Muscle layer of colon (tissue), 2 donors: Measurements from ENCODE around the gene OR2Z1.

ENCODE experiments used
- H3K27ac ChIP-seq: one replicate; pipeline ENCODE4 v1.7.0; 2013; ENCODE audit warnings: low read depth, mild to moderate bottlenecking, low read length, moderate library complexity
- H3K27me3 ChIP-seq, 2 donors: one replicate each; pipeline ENCODE4 v1.7.0; 2013; ENCODE audit warnings: low read length in 2 of 2, mild to moderate bottlenecking in 2 of 2; ENCODE audit not compliant: insufficient read depth in 2 of 2, control insufficient read depth in 1 of 2
- H3K36me3 ChIP-seq: one replicate; pipeline ENCODE4 v1.7.0; 2013; ENCODE audit warnings: mild to moderate bottlenecking, low read length; ENCODE audit not compliant: insufficient read depth
- H3K4me1 ChIP-seq: one replicate; pipeline ENCODE4 v1.7.0; 2013; ENCODE audit warnings: mild to moderate bottlenecking, low read length; ENCODE audit not compliant: insufficient read depth
- H3K4me3 ChIP-seq, 2 donors: one replicate each; pipeline ENCODE4 v1.7.0; 2013; ENCODE audit warnings: low read length in 2 of 2, low read depth in 1 of 2, mild to moderate bottlenecking in 1 of 2, moderate library complexity in 1 of 2
- H3K9ac ChIP-seq: one replicate; pipeline ENCODE4 v1.7.0; 2013; ENCODE audit warnings: low read length
- H3K9me3 ChIP-seq: one replicate; pipeline ENCODE4 v1.7.0; 2013; ENCODE audit warnings: mild to moderate bottlenecking, low read length
- donor health status: abdominal sarcoma.
- donor health status: Adenocarcinoma of cecum.

The OR2Z1 gene

GRCh38 chr19:8721334-8721733 is at the start of gene OR2Z1:
Gene OR2Z1, plus strand, starts transcription at chr19:8721634. Its CDS starts 9,395 bp downstream, at chr19:8731029.
- Histone ChIP-seq H3K4me3 (no peak within 1 kb of the TSS), H3K27me3 (no peaks in the 10 kb centered on the region), H3K27ac (no peak within 1 kb of the TSS), H3K9me3 (no peaks in the 10 kb centered on the region), H3K36me3 (no peaks in the 10 kb centered on the region), H3K4me1 (no peaks in the 10 kb centered on the region), H3K9ac (no peak within 1 kb of the TSS)

GRCh38 chr19:8673276-8673891 is 48.0 kb upstream of the OR2Z1 start:
- Histone ChIP-seq H3K9me3 (peaks cover 3% of the 10 kb centered on the region), H3K9ac (no peak overlapping the region), H3K4me1 (no peaks in the 10 kb centered on the region), H3K36me3 (no peaks in the 10 kb centered on the region), H3K4me3 (no peak overlapping the region), H3K27ac (no peak overlapping the region), H3K27me3 (no peaks in the 10 kb centered on the region)

- H3K4me3 ChIP-seq: no peak overlapping the region
- H3K36me3 ChIP-seq: no peaks in the 10 kb centered on the region
- H3K9ac ChIP-seq: no peak overlapping the region
- H3K4me1 ChIP-seq: no peaks in the 10 kb centered on the region
- H3K9me3 ChIP-seq: no peaks in the 10 kb centered on the region
- H3K27ac ChIP-seq: no peak overlapping the region
- H3K27me3 ChIP-seq: no peaks in the 10 kb centered on the region
Observed at GRCh38 chr19:8675066-8675465, 46.4 kb upstream of the OR2Z1 start.

GRCh38 chr19:8678244-8678807 is 43.1 kb upstream of the OR2Z1 start:
- H3K9me3 ChIP-seq: no peaks in the 10 kb centered on the region
- no peak overlapping the region for H3K4me3 ChIP-seq
- H3K27me3 ChIP-seq: no peaks in the 10 kb centered on the region
- H3K36me3 ChIP-seq: no peaks in the 10 kb centered on the region
- no peak overlapping the region for H3K9ac ChIP-seq
- no peaks in the 10 kb centered on the region for H3K4me1 ChIP-seq
- H3K27ac ChIP-seq: no peak overlapping the region

GRCh38 chr19:8680676-8681344 is 40.6 kb upstream of the OR2Z1 start:
- Histone ChIP-seq H3K4me1 (no peaks in the 10 kb centered on the region), H3K27ac (no peak overlapping the region), H3K9me3 (no peaks in the 10 kb centered on the region), H3K36me3 (no peaks in the 10 kb centered on the region), H3K9ac (no peak overlapping the region), H3K27me3 (no peaks in the 10 kb centered on the region), H3K4me3 (no peak overlapping the region)

- Histone ChIP-seq H3K27me3 (no peaks in the 10 kb centered on the region), H3K9ac (no peak overlapping the region), H3K4me1 (no peaks in the 10 kb centered on the region), H3K36me3 (no peaks in the 10 kb centered on the region), H3K9me3 (no peaks in the 10 kb centered on the region), H3K4me3 (no peak overlapping the region), H3K27ac (no peak overlapping the region)
Observed at GRCh38 chr19:8681345-8682029, 39.9 kb upstream of the OR2Z1 start.

- Histone ChIP-seq H3K9me3 (no peaks in the 10 kb centered on the region), H3K4me3 (no peak overlapping the region), H3K27me3 (no peaks in the 10 kb centered on the region), H3K36me3 (no peaks in the 10 kb centered on the region), H3K9ac (no peak overlapping the region), H3K27ac (no peak overlapping the region), H3K4me1 (no peaks in the 10 kb centered on the region)
Observed at GRCh38 chr19:8682472-8682871, 39.0 kb upstream of the OR2Z1 start.

GRCh38 chr19:8682931-8683330 is 38.5 kb upstream of the OR2Z1 start:
- H3K27me3 ChIP-seq: no peaks in the 10 kb centered on the region
- H3K9ac ChIP-seq: no peak overlapping the region
- H3K36me3 ChIP-seq: no peaks in the 10 kb centered on the region
- H3K4me3 ChIP-seq: no peak overlapping the region
- H3K4me1 ChIP-seq: no peaks in the 10 kb centered on the region
- no peaks in the 10 kb centered on the region for H3K9me3 ChIP-seq
- no peak overlapping the region for H3K27ac ChIP-seq

GRCh38 chr19:8684001-8684902 is 37.2 kb upstream of the OR2Z1 start:
- Histone ChIP-seq H3K27ac (no peak overlapping the region), H3K36me3 (no peaks in the 10 kb centered on the region), H3K27me3 (no peaks in the 10 kb centered on the region), H3K4me1 (no peaks in the 10 kb centered on the region), H3K4me3 (no peak overlapping the region), H3K9me3 (no peaks in the 10 kb centered on the region), H3K9ac (no peak overlapping the region)

GRCh38 chr19:8686549-8686948 is 34.9 kb upstream of the OR2Z1 start:
- Histone ChIP-seq H3K27me3 (no peaks in the 10 kb centered on the region), H3K9ac (no peak overlapping the region), H3K36me3 (no peaks in the 10 kb centered on the region), H3K27ac (no peak overlapping the region), H3K4me1 (no peaks in the 10 kb centered on the region), H3K4me3 (no peak overlapping the region), H3K9me3 (no peaks in the 10 kb centered on the region)

- Histone ChIP-seq H3K9me3 (no peaks in the 10 kb centered on the region), H3K36me3 (no peaks in the 10 kb centered on the region), H3K4me3 (no peak overlapping the region), H3K4me1 (no peaks in the 10 kb centered on the region), H3K27ac (no peak overlapping the region), H3K27me3 (no peaks in the 10 kb centered on the region), H3K9ac (no peak overlapping the region)
Observed at GRCh38 chr19:8688930-8689329, 32.5 kb upstream of the OR2Z1 start.
